Gastroesophageal sphincter (tissue), 4 donors: ENCODE results near the gene RETREG1. TPM values are rescaled to one million over a fixed set of nuclear protein-coding genes. Genes with fewer than 3 reads are reported as not detected.

Experiments
- ATAC-seq: fragments of 150-250 bp; one replicate; pipeline ENCODE4 v1.9.1; 2016; ENCODE audit warnings: mild to moderate bottlenecking, moderate library complexity
- H3K27ac ChIP-seq, 4 donors: fragments of 200-600 bp; sonication (generic) in 3 of 4; 1 replicate in 3 of 4; 2 replicates in 1 of 4; pipeline ENCODE4 v1.5.1; 2016 to 2019
- H3K27me3 ChIP-seq: fragments of 200-600 bp; sonication (generic); one replicate; pipeline ENCODE4 v1.5.1; 2019
- H3K36me3 ChIP-seq, 2 donors: fragments of 200-600 bp; sonication (generic); one replicate each; pipeline ENCODE4 v1.5.1; 2019; ENCODE audit warnings: control low read depth in 1 of 2
- H3K4me1 ChIP-seq, 3 donors: fragments of 200-600 bp; sonication (generic); 1 replicate in 2 of 3; 2 replicates in 1 of 3; pipeline ENCODE4 v1.5.1; 2016 to 2019; ENCODE audit warnings: control low read depth in 2 of 3
- H3K4me3 ChIP-seq, 2 donors: fragments of 200-600 bp; sonication (generic); one replicate each; pipeline ENCODE4 v1.5.1; 2019; ENCODE audit warnings: mild to moderate bottlenecking in 1 of 2, moderate library complexity in 1 of 2
- H3K9me3 ChIP-seq, 3 donors: fragments of 200-600 bp; sonication (generic); one replicate each; pipeline ENCODE4 v1.5.1; 2017 to 2019; ENCODE audit warnings: control low read depth in 2 of 3
- CTCF ChIP-seq, 4 experiments: fragments of 200-600 bp in 2 of 4; fragments of 450-650 bp in 2 of 4; sonication (generic) in 1 of 4; IDR thresholded peaks; one replicate each; pipeline ENCODE4 v1.5.1; 2017 to 2019; ENCODE audit warnings: antibody characterized with exemption in 4 of 4, mild to moderate bottlenecking in 2 of 4, moderate library complexity in 2 of 4
- EP300 ChIP-seq: sonication (generic); formaldehyde crosslinking; IDR thresholded peaks from one replicate; pipeline ENCODE4 v1.6.1; 2017; ENCODE audit warnings: antibody characterized with exemption, mild to moderate bottlenecking
- POLR2A ChIP-seq, 2 donors: fragments of 450-650 bp; IDR thresholded peaks; one replicate each; pipeline ENCODE4 v1.6.1; 2017; ENCODE audit warnings: antibody characterized with exemption in 2 of 2, mild to moderate bottlenecking in 2 of 2, moderate library complexity in 1 of 2
- POLR2AphosphoS5 ChIP-seq: sonication (generic); formaldehyde crosslinking; IDR thresholded peaks from one replicate; pipeline ENCODE4 v1.6.1; 2017; ENCODE audit warnings: antibody characterized with exemption
- WGBS, 2 donors: methylation state at CpG; one replicate each; pipeline ENCODE4 v1.1.5; 2018; ENCODE audit warnings: low coverage in 1 of 2; 5-methylcytosine and 5-hydroxymethylcytosine counted together
- total RNA-seq, 4 donors: library from RNA; depleted of rRNA; stranded (reverse); fragments of >200 nt; gene quantifications; one replicate each; pipeline ENCODE4 v1.1.0, GENCODE V29; 2016

The RETREG1 gene
- total RNA-seq, 4 donors from 2014 or later: 7.3 to 21.3 (median 15.7) TPM

GRCh38 chr5:16557477-16557876 is 59.3 kb downstream of the RETREG1 start:
- H3K27ac ChIP-seq: no peak overlapping the region
- H3K4me1 ChIP-seq: peaks cover 0 to 7% (median 0%) of the 10 kb centered on the region in 3 donors
- no peaks in the 10 kb centered on the region for H3K9me3 ChIP-seq
- TF ChIP-seq CTCF (IDR thresholded peaks at IDR 0.05) (no peak), EP300 (no peak), POLR2A (IDR thresholded peaks at IDR 0.05) (no peak), POLR2AphosphoS5 (no peak)
- no peaks in the 10 kb centered on the region for H3K27me3 ChIP-seq
- ATAC-seq: no peak
- no peaks in the 10 kb centered on the region for H3K36me3 ChIP-seq
- no peak overlapping the region for H3K4me3 ChIP-seq
- 80 to 88% methylated on average over 4 of the region's 4 CpGs for WGBS, 2 donors

- 83 to 86% methylated on average over 1 to 6 of the region's 8 CpGs for WGBS, 2 donors
These were observed 62.7 kb downstream of the RETREG1 start for GRCh38 chr5:16554110-16554509.

GRCh38 chr5:16552666-16553343 is 64.0 kb downstream of the RETREG1 start:
- TF ChIP-seq CTCF (IDR thresholded peaks at IDR 0.05): peak; percentile 57 to 74 (median 63)
- no peak for TF ChIP-seq POLR2AphosphoS5
- H3K27me3 ChIP-seq: no peaks in the 10 kb centered on the region
- no peaks in the 10 kb centered on the region for H3K36me3 ChIP-seq
- ATAC-seq: peak; percentile 80
- no peaks in the 10 kb centered on the region for H3K9me3 ChIP-seq
- H3K27ac ChIP-seq: no peak overlapping the region
- H3K4me3 ChIP-seq: no peak overlapping the region
- peaks cover 0 to 32% (median 0%) of the 10 kb centered on the region in 3 donors for H3K4me1 ChIP-seq
- 34 to 35% methylated on average over 7 of the region's 7 CpGs for whole genome bisulfite sequencing, 2 donors

More at GRCh38 chr5:16554110-16554509, 62.7 kb downstream of the RETREG1 start:
- Histone ChIP-seq H3K9me3 (no peaks in the 10 kb centered on the region), H3K27ac (no peak overlapping the region), H3K27me3 (no peaks in the 10 kb centered on the region), H3K36me3 (no peaks in the 10 kb centered on the region), H3K4me3 (no peak overlapping the region), H3K4me1 (peaks cover 0 to 24% (median 0%) of the 10 kb centered on the region in 3 donors)
- no peak for TF ChIP-seq POLR2A (IDR thresholded peaks at IDR 0.05)
- no peak for TF ChIP-seq EP300
- TF ChIP-seq CTCF (IDR thresholded peaks at IDR 0.05): no peak
- TF ChIP-seq POLR2AphosphoS5: no peak
- no peak for ATAC-seq

GRCh38 chr5:16551628-16552027 is 65.2 kb downstream of the RETREG1 start:
- H3K27ac ChIP-seq: no peak overlapping the region

More at GRCh38 chr5:16551628-16552027, 65.2 kb downstream of the RETREG1 start:
- Histone ChIP-seq H3K4me3 (no peak overlapping the region), H3K9me3 (no peaks in the 10 kb centered on the region), H3K36me3 (no peaks in the 10 kb centered on the region), H3K27me3 (no peaks in the 10 kb centered on the region), H3K4me1 (peaks cover 0 to 32% (median 0%) of the 10 kb centered on the region in 3 donors)
- TF ChIP-seq POLR2AphosphoS5: no peak
- no peak for TF ChIP-seq CTCF (IDR thresholded peaks at IDR 0.05)
- no peak for TF ChIP-seq POLR2A (IDR thresholded peaks at IDR 0.05)
- TF ChIP-seq EP300: no peak
- peak; percentile 29 for ATAC-seq
- WGBS, 2 donors: 60 to 81% methylated on average over 1 to 2 of the region's 2 CpGs
